Measurements from ENCODE around the gene KLHL18.
"Not testable (repeated sequence)": the region's sequence is repeated elsewhere in the genome, so short reads cannot be mapped to it uniquely, and the experiment has no call there.

The KLHL18 gene

DNA sequence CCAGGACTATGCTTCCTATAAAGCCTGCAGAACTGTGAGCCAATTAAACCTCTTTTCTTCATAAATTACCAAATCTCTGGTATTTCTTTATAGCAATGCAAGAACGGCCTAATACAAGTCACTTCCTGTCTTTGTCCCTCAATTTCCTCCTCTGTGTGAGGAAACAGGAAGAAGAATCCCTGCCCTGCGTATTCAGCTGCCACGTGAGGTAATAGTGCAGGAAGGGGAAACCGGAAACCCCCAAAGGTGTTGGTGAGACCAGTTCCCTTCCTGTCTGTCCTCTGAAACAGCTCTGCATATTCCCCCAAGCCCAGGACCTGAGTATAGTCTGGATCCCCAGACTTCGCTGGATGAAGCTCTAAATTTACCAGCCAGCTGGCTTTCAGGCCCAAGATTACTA is 80.0 kb downstream of the KLHL18 start:
- no peak for DNase-seq (ENCODE audit: low read depth in 2 of 2)

DNA sequence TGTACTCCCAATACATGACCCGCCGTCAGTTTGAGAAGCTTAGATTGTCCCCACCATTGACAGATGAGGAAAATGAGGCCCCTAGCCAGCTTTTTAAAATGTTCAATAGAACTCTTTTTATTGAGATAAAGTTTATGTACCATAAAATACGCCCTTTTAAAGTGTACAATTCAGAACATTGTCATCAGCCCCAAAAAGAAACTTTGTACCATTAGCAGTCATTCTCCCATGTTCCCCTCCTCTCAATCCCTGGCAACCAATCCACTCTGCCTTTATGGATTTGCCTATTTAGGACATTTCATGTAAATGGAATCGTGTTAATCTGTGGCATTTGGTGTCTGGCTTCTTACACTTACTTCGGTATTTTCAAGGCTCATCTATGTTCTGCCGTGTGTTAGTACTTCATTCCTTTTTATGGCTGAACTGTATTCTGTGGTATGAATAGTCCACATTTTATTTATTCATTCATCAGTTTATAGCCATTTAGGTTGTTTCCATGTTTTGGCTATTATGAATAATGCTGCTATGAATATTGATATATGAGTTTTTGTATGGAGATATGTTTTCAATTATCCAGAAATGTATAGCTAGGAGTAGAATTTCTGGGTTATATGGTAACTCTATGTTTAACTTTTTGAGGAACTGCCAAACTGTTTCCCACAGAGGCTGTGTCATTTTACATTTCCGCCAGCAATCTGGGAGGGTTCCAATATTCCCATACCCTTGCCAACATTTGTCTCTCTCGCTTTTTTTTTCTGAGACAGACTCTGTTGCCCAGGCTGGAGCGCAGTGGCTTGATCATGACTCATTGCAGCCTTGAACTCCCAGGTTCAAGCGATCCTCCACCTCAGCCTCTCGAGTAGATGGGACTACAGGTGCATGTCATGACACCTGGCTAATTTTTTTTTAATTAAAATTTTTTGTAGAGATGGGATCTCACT is 82.7 kb downstream of the KLHL18 start:
- DNase-seq (ENCODE audit: low read depth in 2 of 2) = no peak

- no peak for DNase-seq (ENCODE audit: low read depth in 2 of 2)
Observed at GRCh38 chr3:47366833-47367232, 84.1 kb downstream of the KLHL18 start.

GRCh38 chr3:47367631-47368030 is 84.9 kb downstream of the KLHL18 start:
- DNase-seq (ENCODE audit: low read depth in 2 of 2) = no peak

GRCh38 chr3:47370020-47370419 is 87.3 kb downstream of the KLHL18 start:
- DNase-seq (ENCODE audit: low read depth in 2 of 2) = not testable (repeated sequence)

GRCh38 chr3:47370887-47371697 is 88.3 kb downstream of the KLHL18 start:
- no peak for DNase-seq (ENCODE audit: low read depth in 2 of 2)

DNA sequence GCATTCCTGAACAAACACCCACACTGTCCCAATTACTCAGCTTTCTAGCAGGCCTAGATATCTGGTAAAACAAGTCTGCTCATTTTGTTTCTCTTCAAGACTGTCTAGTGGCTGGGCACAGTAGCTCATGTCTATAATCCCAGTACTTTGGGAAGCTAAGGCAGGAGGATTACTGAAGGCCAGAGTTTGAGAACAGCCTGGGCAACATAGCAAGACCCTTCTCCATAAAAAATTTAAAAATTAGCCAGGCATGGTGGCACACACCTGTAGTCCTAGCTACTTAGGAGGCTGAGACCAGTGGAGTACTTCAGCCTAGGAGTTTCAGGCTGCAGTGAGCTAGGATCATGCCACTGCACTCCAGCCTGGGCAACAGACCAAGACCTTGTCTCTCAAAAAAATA is 91.8 kb downstream of the KLHL18 start:
- no peak for DNase-seq (ENCODE audit: low read depth in 2 of 2)

- DNase-seq (ENCODE audit: low read depth in 2 of 2) = no peak
Observed at GRCh38 chr3:47376393-47376792, 93.6 kb downstream of the KLHL18 start.

DNA sequence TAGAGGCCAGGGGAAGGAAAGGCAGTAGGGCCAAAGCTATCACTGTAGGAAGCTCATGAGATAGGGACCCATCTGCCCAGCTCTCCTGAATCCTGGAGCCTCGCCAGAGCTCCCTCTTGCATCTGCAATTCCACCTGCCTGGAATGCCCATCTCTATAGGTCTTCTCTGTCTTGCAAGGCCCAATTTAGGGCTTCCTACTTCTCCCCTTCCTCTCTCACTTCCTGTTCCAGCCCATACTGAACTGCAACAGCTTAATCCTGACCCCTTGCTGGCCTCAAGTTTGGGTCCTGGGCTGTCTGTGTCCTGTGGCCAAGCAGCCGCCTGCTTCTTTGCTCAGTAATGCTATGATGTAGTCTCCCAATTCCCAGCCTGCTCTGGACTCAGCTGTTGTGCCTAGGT is 94.4 kb downstream of the KLHL18 start:
- DNase-seq (ENCODE audit: low read depth in 2 of 2) = no peak

DNA sequence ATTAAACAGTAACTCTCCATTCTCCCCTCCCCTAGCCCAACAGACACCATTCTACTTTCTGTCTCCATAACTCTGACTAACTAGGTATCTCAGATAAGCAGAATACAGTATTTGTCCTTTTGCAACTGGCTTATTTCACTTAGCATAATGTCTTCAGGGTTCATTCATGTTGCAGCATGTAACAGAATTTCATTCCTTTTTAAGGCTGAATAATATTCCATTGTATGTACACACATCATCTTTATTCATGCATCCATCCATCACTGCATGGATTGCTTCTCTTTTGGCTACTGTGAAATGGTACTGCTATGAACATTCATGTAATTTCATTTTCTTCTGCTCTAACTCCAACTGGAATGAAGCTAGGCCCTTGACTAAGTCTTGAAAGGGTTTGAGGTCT is 96.1 kb downstream of the KLHL18 start:
- no peak for DNase-seq (ENCODE audit: low read depth in 2 of 2)

GRCh38 chr3:47379411-47379899 is 96.7 kb downstream of the KLHL18 start:
- DNase-seq (ENCODE audit: low read depth in 2 of 2) = no peak

DNA sequence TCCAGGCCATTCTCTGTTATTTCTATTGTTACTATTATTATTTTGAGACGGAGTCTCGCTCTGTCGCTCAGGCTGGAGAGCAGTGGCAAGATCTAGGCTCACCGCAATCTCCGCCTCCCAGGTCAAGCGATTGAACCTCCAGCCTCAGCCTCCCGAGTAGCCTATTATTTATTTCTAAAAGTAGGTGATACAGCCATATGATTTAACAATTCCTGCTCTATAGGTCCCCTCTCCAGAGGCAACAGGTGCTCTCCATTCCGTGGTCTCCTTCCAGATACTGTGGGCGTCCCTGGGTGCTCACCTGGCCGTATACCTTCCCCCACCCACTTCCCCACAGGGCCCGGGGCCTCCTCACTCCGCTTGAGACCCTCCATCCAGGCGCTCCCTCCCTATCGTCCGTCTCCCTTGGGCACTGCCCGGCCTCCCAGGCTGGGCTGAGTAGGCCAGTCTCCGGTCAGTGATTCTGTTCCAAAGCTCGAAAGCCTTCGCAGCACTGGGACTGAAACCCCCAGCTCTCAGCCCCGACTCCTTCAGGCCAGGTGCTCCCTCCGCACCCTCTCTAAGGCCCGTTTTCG is 97.4 kb downstream of the KLHL18 start:
- no peak for DNase-seq (ENCODE audit: low read depth in 2 of 2)

DNA sequence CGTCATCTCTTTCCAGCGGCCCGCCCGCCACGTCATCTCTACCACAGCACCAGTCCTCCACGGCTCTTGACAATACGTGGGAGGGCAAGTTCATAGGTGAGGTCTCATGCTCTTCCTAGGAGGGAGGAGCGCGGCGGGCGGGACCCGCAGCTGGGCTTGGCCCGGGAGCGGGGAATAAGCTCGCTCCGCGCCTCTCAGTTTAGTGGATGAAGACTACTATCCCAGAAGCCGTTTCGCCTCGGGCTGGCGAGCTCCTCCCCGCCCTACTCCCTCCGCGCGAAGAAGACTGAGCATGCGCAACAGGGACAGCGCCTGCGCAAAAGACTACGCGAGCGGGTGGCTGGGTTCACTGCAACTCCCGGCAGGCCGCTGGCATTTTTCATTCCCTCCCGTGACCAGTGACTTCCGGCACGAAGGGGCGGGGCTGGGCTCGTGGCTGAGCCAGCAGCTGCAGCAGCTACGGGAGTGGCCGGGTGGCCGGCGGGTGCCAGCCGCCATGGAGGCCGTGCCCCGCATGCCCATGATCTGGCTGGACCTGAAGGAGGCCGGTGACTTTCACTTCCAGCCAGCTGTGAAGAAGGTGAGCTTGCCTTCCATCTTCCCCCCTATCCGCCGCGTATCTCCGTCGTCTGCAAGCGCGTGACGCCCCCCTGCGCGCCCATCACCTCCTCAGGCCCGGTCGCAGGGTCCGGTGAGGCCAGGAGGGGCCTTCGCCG is 98.0 kb downstream of the KLHL18 start, which contains the start of gene PTPN23:
Gene PTPN23, plus strand, starts transcription at position 421 of the 716 bp plus-strand sequence. Its CDS starts 76 bp downstream, at position 497.
- peak; percentile 97 for DNase-seq (ENCODE audit: low read depth in 2 of 2)

DNA sequence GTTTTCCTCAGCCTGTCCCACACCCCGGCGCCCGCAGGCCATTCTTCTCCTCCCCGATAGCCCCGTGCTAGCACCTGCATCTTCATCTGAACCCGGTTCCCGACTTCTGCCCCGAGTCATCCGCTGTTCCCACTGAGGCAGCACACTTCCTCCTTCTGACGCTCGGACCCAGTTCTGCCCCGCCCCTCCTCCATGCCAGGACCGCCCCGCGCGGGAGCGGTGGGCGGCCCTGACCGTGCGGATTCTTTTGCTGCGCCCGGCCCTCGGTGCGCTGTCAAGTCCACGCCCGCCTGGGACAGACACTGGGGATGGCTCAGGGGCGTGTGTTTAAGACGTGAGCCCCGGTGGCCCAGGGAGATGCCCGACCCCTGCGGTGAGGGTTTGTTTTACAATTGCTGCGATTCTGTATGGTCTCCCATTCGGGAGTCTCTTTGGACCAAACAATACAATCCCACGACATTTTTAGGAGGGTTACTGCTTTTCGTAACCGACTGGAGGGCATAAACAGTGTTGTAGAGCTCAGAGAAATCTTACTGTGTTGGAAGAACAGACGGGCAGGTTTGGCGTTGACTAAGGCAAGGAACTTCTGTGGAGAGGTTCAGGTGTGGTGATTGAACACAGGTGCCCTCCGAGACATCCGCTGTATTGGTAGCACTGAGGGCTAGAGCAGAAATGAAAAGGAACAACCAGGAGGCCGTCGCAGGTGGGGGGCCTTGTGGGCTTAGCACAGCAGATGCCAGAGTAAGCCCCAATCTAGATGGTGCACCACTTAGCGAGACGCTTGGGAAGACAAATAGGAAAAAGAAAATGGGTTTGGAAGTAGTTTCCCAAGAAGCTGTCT is 98.8 kb downstream of the KLHL18 start:
- DNase-seq (ENCODE audit: low read depth in 2 of 2) = peak; percentile 46 to 52

DNA sequence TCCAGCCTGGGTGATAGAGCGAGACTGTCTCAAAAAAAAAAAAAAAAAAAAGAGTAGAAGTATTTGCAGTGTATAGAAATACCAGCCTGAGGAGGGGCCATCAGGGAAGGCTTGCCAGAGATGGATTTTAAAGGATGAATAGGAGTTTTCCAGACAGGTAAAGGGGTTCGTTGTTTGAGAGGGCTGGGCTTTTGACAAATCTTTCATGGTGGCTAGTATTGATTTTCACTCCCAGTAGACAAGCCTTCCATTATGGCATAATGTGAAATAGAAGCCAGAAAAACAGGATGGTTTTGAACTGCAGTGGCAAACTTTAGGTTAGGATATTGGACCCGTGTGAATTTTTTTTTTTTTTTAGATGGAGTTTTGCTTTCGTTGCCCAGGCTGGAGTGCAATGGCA is 101.7 kb downstream of the KLHL18 start:
- no peak for DNase-seq (ENCODE audit: low read depth in 2 of 2)

DNA sequence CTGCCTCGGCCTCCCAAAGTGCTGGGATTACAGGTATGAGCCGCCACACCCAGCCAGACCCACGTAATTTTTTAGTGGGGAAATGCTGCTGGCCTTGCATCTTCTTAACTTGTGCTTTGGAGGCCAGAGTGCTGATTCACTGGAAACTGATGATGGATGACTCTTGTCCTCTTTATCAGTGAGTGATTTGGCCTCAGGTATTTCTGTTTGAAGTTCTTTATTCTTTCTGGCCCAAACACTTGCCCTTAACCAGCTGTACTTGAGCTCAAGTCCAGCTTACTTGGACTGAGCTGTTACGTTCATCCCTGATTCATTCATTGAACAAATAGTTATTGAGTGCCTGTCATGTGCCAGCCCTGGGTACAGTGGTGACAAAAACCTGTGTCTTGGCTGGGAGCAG is 102.3 kb downstream of the KLHL18 start:
- DNase-seq (ENCODE audit: low read depth in 2 of 2) = no peak

DNA sequence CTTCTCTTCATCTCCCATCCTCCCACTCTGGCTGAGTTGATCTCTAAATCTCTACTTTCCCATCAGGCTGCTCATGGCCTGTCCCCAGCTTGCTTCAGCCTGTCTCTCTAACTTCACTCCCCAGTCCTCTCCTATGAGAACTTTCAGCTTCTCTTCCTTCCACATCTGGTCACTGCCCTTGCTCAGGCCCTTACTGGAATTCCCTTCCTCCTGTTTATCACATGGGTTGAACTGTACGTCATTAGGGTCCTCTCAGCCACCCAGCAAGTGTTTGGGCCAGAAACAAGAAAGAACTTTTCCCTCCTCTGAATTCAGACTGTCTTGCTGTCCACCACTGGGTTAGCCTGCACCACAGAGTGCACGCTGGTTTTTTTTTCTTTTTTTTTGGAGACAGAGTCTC is 103.1 kb downstream of the KLHL18 start:
- no peak for DNase-seq (ENCODE audit: low read depth in 2 of 2)

GRCh38 chr3:47392933-47393332 is 110.2 kb downstream of the KLHL18 start:
- no peak for DNase-seq (ENCODE audit: low read depth in 2 of 2)

GRCh38 chr3:47394140-47394870 is 111.6 kb downstream of the KLHL18 start:
- no peak for DNase-seq (ENCODE audit: low read depth in 2 of 2)

- no peak for DNase-seq (ENCODE audit: low read depth in 2 of 2)
Observed at GRCh38 chr3:47394881-47395280, 112.1 kb downstream of the KLHL18 start.

Measured in activated CD8-positive, alpha-beta memory T cell treated with anti-CD3 and anti-CD28 coated beads for 4 hours (primary cell).